ENCODE data around the gene MTOR. TPM values are rescaled to one million over a fixed set of nuclear protein-coding genes. Genes with fewer than 3 reads are reported as not detected.

Gene MTOR
- polyA plus RNA-seq, 3 donors: 2.0 to 29.4 (median 3.3) TPM

- no peak overlapping the region for H3K4me2 ChIP-seq (replicated peaks; ENCODE audit: extremely low read depth, low read length, poor library complexity, severe bottlenecking)
- peaks cover 12% of the 10 kb centered on the region for H3K79me2 ChIP-seq (ENCODE audit: insufficient read depth, low read length)
- peaks cover 12% of the 10 kb centered on the region in 2 donors for H3K4me1 ChIP-seq (ENCODE audit: control insufficient read depth in 1 of 2, insufficient read depth in 2 of 2, low read length in 2 of 2)
- 95% methylated on average over 5 of the region's 7 CpGs for WGBS (ENCODE audit: insufficient coverage)
- peaks cover 24 to 68% of the 10 kb centered on the region in 2 donors for H3K36me3 ChIP-seq (replicated peaks in 1 of 2; ENCODE audit: control insufficient read depth in 1 of 2, insufficient read depth in 2 of 2, low read length in 2 of 2)
- H3K9me3 ChIP-seq (replicated peaks in 1 of 2; ENCODE audit: control insufficient read depth in 1 of 2, insufficient read depth in 1 of 2, low read length in 2 of 2): no peaks in the 10 kb centered on the region
- H3K4me1 Mint-ChIP-seq: peaks cover 12% of the 10 kb centered on the region
- no peak overlapping the region for H3K4me3 Mint-ChIP-seq
- H3K36me3 Mint-ChIP-seq: peaks cover 45 to 69% of the 10 kb centered on the region in 2 donors
- DNase-seq: no peak
- no peaks in the 10 kb centered on the region for H3K9me3 Mint-ChIP-seq
- no peak overlapping the region for H3K4me3 ChIP-seq (replicated peaks in 1 of 3; ENCODE audit: low read depth in 2 of 3, low read length in 3 of 3)
- H3K27ac Mint-ChIP-seq: peak overlapping the region in 3 of 7 donors; percentile 0 to 58 (median 18)
- H2AFZ ChIP-seq (ENCODE audit: insufficient read depth, low read depth, low read length, poor library complexity, severe bottlenecking): no peak overlapping the region
- TF ChIP-seq CTCF (IDR thresholded peaks at IDR 0.05): no peak
- H3K27me3 Mint-ChIP-seq (ENCODE audit: low read depth in 3 of 3): no peaks in the 10 kb centered on the region
- no peaks in the 10 kb centered on the region for H4K20me1 ChIP-seq (ENCODE audit: insufficient read depth, low read length)
- intact Hi-C loops (cut with micrococcal nuclease): no loop called here
- H3K9ac ChIP-seq (ENCODE audit: insufficient read depth, low read length, poor library complexity, severe bottlenecking): no peak overlapping the region
- H3K27ac ChIP-seq (ENCODE audit: low read depth in 1 of 2, low read length in 2 of 2): no peak overlapping the region
- H3K27me3 ChIP-seq (ENCODE audit: control insufficient read depth in 2 of 2, insufficient read depth in 2 of 2, low read length in 2 of 2): no peaks in the 10 kb centered on the region
Observed at GRCh38 chr1:11285883-11286734, 23.8 kb upstream of the MTOR start.

- Mint-ChIP-seq H3K9me3 (no peaks in the 10 kb centered on the region), H3K27ac (peak overlapping the region in 2 of 7 donors; percentile 37 to 56), H3K36me3 (peaks cover 44 to 59% of the 10 kb centered on the region in 2 donors), H3K4me3 (no peak overlapping the region), H3K27me3 (ENCODE audit: low read depth in 3 of 3) (no peaks in the 10 kb centered on the region), H3K4me1 (peaks cover 25% of the 10 kb centered on the region)
- Histone ChIP-seq H3K4me3 (replicated peaks in 1 of 3; ENCODE audit: low read depth in 2 of 3, low read length in 3 of 3) (no peak overlapping the region), H3K27ac (ENCODE audit: low read depth in 1 of 2, low read length in 2 of 2) (no peak overlapping the region), H3K27me3 (ENCODE audit: control insufficient read depth in 2 of 2, insufficient read depth in 2 of 2, low read length in 2 of 2) (no peaks in the 10 kb centered on the region), H3K79me2 (ENCODE audit: insufficient read depth, low read length) (peaks cover 12% of the 10 kb centered on the region), H3K4me2 (replicated peaks; ENCODE audit: extremely low read depth, low read length, poor library complexity, severe bottlenecking) (no peak overlapping the region), H3K9me3 (replicated peaks in 1 of 2; ENCODE audit: control insufficient read depth in 1 of 2, insufficient read depth in 1 of 2, low read length in 2 of 2) (no peaks in the 10 kb centered on the region), H3K9ac (ENCODE audit: insufficient read depth, low read length, poor library complexity, severe bottlenecking) (no peak overlapping the region), H3K36me3 (replicated peaks in 1 of 2; ENCODE audit: control insufficient read depth in 1 of 2, insufficient read depth in 2 of 2, low read length in 2 of 2) (peaks cover 23 to 59% of the 10 kb centered on the region in 2 donors), H4K20me1 (ENCODE audit: insufficient read depth, low read length) (no peaks in the 10 kb centered on the region), H3K4me1 (ENCODE audit: control insufficient read depth in 1 of 2, insufficient read depth in 2 of 2, low read length in 2 of 2) (peaks cover 21 to 24% of the 10 kb centered on the region in 2 donors), H2AFZ (ENCODE audit: insufficient read depth, low read depth, low read length, poor library complexity, severe bottlenecking) (no peak overlapping the region)
- no peak for DNase-seq
- 98% methylated on average over 6 of the region's 6 CpGs for WGBS (ENCODE audit: insufficient coverage)
- intact Hi-C loops (cut with micrococcal nuclease): no loop called here
- TF ChIP-seq CTCF (IDR thresholded peaks at IDR 0.05): no peak
Observed at GRCh38 chr1:11284784-11285183, 22.4 kb upstream of the MTOR start.
